NCI-H2081 treated with DMSO at 0.1 percent for 48 hours (cell line): Measurements from ENCODE around the gene MAP2K3.

ENCODE experiments used
- DNase-seq: peaks from one replicate; lab custom pipeline; 2025; lab: John Stamatoyannopoulos, UW

MAP2K3 gene

DNA sequence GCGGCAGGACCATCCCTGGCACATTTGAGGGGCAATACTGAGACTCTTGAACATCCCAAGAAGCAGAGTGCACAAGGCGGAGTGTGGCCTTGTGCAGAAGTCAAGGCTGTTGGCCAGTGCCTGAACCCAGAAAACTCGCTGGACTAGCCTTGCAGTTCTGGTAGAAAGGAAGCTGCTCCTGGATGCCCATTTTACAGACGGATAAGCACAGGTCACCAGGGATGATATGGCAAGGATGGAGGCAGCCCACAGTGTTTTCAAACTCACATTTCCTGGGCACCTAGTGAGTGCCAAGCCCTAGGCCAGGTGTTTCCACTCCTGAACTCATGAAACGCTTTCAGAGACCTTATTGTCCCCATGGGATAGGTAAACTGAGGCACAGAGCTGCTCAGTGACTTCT is 1.7 kb upstream of the MAP2K3 start:
- no peak for DNase-seq

DNA sequence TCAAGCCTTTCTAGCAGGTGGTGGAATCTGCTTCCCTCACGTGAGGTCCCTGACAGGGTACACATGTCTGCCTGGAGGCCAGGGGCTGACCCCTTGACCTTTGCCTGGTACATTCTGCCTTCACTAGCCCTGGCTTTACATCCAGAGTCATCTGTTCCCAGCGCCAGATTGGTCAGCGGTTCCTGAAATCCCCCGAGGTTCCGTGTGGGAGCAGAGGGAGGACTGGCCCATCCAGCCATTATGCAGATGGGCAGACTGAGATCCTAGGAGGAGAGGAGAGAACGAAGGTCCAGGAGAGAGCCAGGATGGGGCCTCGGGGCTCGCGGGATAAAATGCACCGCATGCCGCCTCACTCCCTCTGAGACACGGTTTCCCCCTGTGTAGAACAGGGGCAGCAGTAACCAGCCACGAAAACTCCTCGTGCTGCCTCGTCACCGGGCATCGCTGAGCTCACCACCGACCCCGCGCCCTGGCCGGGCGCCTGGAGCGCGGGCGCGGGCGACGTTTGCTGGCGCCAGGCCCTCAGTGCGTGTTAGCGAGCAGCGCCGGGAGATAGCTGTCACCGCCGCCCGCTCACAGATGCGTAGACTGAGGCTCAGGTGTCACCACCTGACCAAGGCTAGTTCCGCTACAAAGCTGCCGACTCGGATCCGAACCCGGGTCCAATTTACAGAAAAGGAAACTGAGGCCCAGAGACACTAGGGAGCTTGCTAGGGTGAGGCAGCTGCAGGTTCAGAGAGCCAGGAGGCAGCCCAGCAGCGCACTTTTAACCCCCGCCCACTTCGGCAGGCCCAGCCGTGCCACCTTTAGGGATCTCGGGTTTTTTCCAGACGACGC is 811 bp upstream of the MAP2K3 start:
- no peak for DNase-seq

DNA sequence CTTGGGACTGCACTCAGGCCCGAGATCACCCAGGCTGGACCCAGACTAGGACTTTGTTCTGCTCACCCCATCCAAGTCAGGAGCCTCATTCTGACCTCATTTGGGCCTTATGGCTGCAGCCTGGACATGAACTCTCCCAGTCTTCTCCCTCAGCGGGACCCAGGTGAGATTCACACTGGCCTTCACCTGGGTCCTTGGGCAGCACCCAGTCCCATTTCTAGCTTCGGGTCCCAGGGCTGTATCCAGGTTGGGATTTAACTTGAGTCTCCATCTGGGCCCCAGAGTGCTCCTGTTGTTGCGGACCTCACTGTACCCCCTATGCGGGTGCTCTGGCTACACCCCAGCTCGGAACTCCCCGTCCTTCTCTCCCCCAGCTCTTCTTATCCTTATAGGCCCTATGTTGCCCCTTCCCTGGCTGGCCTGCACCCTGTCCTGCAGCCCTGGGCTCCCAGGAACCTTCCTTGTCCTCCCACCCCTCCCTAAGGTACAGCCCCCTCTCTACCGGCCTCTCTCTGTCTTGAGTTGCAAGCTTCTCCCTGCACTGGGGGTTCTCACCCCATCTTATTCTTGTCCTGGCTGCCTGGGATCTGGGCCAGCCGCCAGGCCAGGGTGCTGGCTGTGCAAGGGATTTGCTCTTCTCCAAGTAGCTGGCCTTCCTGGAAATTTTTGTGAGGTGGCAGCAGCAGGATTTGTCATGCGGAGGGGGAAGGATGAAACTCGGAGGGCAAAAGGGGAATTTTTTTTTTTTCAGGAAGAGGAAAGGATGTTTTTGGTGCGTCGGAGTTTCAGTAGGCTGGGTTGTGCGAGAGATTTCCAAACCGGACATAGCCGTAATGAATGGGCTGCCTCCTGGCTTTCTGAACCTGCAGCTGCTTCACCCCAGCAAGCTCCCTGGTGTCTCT is 904 bp downstream of the MAP2K3 start:
- DNase-seq: peak; percentile 0

DNA sequence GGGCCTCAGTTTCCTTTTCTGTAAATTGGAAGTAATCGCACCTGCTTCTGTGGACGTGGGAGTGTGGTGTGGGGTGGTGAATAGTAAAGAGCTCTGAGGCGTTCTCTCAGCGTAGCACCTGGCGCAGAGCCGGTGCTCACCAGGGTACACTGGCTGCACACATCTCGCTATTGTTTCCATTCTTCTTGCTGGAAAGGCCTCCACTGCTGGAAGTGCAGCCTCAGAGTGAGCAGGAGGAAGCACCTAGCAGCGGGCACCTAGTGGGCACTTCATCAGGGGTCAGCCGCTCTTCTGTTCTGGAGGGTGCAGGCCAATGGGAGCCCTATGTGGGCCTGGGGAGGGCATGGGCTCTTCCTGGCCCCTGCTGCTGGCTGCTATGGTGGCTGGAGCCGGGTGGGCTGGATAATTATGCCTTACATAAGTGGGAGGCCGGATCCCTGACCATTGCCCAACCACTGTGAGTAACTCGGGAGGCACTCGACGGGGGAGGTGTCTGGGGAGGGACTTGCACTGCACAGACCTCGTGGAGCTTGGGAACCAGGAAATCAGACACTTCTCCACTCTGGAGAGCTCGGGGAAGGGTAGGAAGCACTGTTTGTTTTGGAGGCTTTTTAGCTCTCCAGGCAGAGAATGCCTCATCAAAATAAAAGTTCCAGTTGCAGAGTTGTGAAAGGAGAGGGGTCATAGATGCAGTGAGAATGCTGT is 1.7 kb downstream of the MAP2K3 start:
- peak; percentile 0 for DNase-seq

- DNase-seq: no peak
These were observed 2.6 kb downstream of the MAP2K3 start for GRCh38 chr17:21286909-21287702.

DNA sequence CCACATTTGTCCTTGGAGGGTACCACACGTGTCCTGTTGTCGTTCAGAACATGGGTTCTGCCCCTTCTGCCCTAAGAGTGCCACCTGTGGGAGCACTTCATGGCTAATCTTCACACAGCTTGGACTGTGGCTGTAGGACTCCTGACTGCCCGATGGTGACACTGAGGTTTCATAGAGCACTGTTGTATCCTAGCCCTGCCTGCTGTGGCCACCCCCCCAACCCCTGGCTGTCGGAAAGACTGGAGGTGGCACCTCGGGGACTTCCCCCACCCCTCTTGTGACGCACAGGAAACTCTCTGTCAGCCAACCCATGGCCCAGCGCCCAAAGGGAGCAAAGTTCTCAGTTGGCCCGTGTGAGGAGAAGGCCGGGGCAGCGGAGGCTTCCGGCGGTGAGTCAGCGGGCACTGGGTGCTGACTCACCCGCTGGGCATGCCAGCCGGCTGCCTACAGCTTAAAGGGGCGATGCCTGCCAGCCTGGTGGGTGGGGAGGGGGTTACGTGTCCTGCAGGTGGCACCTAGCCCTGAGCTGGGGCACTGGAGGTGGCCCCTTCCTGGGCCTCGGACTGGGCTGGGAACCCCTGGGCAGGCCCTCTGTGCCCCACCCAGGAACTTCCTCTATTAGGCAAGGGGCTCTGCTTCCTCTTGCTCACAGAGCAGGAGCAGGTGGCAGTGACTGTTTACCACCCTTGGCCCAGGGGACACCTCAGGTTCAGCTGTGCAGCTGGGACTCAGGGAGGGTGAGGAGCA is 3.4 kb downstream of the MAP2K3 start:
- no peak for DNase-seq

GRCh38 chr17:21288571-21289017 is 4.1 kb downstream of the MAP2K3 start:
- DNase-seq: no peak

GRCh38 chr17:21289175-21289901 is 4.8 kb downstream of the MAP2K3 start:
- no peak for DNase-seq

DNA sequence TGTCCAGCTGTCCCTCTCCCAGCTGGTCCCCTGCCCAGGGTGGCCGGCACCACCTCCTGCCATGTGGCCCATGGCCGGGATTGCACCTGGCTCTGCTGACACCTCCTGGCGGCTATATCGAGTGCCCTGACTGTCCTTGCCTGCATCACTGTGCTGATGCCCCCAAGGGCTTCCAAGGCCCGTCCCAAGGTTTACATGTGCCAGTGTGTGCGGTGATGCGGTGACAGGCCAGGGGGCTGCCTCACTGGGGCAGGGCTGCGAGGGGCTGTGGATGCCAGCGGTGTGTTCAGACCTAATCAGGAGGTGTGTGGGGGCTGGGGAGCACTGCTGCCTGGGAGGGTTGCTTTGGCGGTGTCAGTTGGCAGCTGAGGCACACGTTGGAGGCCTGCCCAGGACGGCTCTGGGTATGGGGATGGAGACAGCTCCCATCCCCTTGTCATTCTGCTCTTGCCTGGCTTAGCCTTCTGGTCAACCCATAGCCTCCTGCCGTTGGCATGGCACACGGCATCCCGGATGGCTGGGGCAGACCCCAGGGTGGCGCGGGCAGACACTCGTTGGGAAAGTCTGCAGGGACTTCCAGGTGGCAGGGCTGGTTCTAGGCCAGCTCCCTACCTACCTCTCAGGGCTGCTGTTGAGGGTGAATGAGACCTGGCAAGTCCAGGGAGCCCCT is 5.5 kb downstream of the MAP2K3 start:
- no peak for DNase-seq

DNA sequence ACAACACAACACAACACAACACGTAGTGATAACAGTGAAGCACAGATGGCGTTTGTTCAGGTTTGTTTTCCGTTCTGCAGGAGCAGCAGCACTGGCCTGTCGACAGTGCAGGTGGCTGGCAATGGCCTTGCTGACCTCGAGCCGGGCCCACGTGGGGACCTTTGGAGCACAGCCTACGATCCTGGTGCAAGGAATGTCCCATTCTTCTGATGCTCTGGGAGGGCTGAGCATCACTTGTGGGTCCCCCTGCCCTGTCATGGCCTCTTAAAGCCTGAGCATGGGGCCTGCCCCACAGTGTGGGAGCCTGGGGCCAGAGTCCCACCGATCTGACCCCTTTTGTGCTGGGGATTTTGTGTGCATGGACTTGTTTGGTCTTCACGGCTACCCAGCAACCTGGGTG is 6.8 kb downstream of the MAP2K3 start:
- DNase-seq: no peak

- DNase-seq: no peak
These were observed 7.4 kb downstream of the MAP2K3 start for GRCh38 chr17:21291862-21292261.

DNA sequence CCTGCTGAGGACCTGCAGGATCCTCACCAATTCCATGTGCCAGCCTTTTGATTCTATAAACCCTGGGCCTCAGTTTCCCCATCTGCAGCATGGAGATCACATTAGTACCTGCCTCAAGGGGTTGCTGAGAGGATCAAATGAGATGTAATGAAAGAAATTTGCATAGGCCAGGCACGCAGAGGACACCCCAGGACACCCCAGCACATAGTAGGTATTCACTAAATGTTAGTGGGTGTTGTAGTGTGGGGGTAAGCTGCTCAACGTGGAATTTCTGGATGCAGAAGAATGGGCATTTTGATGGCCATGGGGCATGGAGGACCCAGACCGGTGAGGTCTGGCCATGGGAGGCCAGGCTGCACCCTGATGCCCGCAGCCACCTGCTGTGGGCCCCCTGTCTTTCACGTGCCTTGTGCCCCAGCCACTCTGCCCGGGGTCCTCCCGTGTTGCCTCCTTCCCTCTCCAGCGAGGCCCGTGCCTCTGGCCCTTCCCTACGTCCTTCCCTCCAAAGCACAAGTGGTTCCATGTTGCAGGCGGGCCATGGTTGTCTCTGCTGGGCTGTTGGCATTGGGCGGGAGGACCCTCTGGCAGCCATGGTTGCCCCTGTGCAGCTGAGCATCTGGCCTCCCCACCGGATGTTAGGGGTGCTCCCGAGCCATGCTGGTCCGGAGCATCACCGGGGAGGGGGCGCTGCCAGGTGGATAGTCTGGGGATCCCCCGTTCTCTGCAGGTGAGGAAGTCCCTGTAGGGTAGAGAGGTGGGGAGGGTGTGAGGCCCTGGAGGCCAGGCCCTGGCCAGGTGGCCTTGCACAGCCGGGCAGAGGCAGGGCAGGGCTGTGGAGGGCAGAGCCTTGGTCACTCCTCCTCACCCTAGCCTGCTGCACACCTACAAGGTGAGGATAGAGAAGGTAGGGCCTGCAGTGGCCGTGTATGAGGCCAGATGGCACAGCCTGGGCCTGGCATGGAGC is 8.6 kb downstream of the MAP2K3 start:
- DNase-seq: no peak

DNA sequence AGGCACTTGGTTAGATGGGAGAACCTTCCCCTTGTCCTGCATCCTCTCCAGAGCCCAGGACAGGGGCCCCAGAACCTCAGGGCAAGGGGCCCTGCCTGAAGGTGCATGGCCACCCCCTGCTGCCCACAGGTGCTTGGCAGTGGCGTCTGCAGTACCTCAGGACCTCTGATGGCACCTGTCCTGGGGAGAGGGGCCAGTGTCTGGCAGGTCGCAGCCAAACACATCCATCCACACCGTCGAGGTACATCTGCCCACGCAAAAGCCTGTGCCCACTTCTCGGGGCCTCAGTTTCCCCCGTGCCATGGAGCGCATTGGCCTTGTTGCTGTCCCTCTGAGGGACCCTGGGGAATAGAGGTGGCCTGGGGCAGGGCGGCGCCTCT is 9.3 kb downstream of the MAP2K3 start:
- DNase-seq: no peak

GRCh38 chr17:21294321-21295035 is 10.0 kb downstream of the MAP2K3 start:
- no peak for DNase-seq

DNA sequence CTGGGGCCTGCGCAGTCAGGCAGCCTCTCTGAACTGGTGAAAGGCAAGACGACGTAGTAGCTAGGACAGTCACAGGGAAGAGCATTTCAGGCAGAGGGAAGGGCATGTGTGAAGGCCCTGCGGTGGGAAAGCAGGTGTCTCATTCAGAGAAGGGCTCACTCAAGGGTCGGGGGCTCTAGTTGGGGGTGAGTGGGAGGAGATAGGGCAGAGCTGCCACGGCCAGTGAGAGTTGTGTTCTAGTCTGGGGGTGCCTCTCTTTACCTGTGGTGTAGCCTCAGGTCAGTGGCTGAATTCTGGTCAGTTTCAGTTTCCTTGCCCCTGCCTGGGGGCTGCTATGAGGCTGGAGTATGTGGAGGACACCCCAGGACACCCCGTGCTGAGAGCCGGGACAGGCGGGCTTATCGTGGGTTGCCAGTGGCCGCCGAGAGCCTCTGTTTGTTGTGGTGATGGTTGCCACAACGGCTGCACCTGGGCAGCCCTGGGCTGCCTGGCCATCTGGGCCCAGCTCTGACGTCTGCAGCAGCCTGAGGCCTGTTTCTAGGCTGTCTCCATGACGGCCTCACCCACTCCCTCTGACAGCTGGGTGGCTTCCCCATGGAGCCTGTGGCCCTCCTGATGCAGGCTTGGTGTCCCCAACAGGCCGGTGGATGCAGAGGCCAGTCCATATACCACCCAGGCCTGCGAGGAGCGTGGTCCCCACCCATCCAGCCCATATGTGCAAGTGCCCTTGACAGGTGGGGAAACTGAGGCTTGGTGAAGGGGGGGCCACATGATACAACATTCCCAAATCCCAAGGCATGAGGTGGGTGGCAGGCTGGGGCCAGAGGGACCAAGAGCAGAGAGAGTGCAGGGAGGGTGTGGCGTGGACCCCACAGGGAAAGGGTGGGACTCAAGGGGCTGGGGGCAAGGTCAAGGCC is 10.8 kb downstream of the MAP2K3 start:
- DNase-seq: no peak
